ENCODE measurements around the gene SIGLEC10.

Gene SIGLEC10

GRCh38 chr19:51460164-51460992 is 42.9 kb upstream of the SIGLEC10 start:
- TF ChIP-seq, protein P1, sequence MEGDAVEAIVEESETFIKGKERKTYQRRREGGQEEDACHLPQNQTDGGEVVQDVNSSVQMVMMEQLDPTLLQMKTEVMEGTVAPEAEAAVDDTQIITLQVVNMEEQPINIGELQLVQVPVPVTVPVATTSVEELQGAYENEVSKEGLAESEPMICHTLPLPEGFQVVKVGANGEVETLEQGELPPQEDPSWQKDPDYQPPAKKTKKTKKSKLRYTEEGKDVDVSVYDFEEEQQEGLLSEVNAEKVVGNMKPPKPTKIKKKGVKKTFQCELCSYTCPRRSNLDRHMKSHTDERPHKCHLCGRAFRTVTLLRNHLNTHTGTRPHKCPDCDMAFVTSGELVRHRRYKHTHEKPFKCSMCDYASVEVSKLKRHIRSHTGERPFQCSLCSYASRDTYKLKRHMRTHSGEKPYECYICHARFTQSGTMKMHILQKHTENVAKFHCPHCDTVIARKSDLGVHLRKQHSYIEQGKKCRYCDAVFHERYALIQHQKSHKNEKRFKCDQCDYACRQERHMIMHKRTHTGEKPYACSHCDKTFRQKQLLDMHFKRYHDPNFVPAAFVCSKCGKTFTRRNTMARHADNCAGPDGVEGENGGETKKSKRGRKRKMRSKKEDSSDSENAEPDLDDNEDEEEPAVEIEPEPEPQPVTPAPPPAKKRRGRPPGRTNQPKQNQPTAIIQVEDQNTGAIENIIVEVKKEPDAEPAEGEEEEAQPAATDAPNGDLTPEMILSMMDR (IDR thresholded peaks at IDR 0.05; ENCODE audit: low read depth, low read length, missing control alignments), result no peak
- Histone ChIP-seq H3K4me3 (ENCODE audit: low read depth, low read length) (no peak overlapping the region), H3K27me3 (replicated peaks) (no peaks in the 10 kb centered on the region), H3K36me3 (replicated peaks) (no peaks in the 10 kb centered on the region), H3K27ac (no peak overlapping the region)
- in situ Hi-C loops (cut with HindIII; ENCODE audit: low pct_ligation_motif_present, low sequenced_read_pairs), result no loop called here
- DNase-seq, result no peak

DNA sequence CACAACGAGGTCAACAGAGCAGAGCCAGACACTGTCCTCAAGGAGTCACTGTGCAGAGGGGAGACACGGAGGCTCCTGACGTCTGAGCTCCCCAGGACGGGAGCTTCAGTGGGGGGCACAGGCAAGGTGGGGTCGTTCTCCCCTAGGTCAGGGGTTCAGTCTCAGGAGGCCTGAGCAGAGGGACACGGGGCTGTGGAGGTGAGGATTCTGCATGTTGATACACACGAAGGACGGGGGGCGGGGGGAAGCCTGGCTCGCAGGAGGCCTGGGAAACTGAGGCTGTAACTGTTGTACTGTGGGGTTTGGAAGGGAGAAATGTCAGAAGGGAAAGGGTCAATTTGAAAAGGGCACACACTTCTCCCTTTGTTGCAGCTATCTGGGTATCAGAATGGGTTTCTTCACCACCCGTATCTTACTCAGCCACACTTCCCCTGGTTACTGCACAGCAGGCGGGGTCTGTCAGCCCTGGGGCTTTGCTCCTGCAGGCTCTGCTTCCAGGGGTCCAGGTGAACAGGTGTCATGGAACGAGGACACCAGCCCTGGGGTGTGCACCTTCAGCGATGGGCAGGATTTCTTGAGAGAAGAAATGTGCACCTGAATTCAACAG is 41.6 kb upstream of the SIGLEC10 start:
- in situ Hi-C loops (cut with HindIII; ENCODE audit: low pct_ligation_motif_present, low sequenced_read_pairs), result no loop called here
- H3K27me3 ChIP-seq (replicated peaks), result no peaks in the 10 kb centered on the region
- H3K4me3 ChIP-seq (ENCODE audit: low read depth, low read length), result no peak overlapping the region
- no peak for DNase-seq
- no peak overlapping the region for H3K27ac ChIP-seq
- TF ChIP-seq, protein P1 (IDR thresholded peaks at IDR 0.05; ENCODE audit: low read depth, low read length, missing control alignments), result no peak
- no peaks in the 10 kb centered on the region for H3K36me3 ChIP-seq (replicated peaks)

DNA sequence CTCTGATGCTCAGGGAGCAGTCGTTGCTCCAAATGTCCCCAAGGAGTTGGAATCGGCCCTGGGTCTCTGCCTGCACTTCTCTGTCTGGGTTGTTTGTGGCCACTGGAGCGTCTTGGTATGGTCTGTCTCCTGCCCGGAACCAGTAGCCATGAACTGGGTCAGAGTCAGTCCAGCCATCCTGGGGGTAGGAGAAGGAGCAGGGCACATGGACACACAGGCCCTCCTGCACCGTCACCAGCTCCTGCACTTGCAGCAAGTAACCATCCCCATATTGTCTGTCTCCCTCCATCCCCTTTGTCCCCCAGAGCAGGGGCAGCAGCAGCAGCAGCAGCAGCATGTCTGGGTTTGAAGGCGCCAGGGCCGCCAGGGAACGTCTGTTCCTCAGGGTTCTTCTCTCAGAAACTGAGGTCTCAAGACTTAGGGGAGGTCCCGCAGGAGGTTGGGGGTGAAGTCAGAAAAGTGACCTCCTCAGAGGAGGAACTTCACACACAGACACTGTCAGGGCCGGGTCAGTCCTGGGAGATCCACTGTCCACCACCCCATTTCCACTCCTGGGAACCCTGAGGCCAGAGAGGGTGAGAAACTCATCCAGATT is 40.7 kb upstream of the SIGLEC10 start, which contains the start of gene SIGLEC8:
TSS of gene SIGLEC8 (minus strand) at position 404 of the 595 bp plus-strand sequence. CDS start at position 337, 67 bp downstream.
- no peaks in the 10 kb centered on the region for H3K27me3 ChIP-seq (replicated peaks)

GRCh38 chr19:51457351-51458013 is 40.0 kb upstream of the SIGLEC10 start:
- Histone ChIP-seq H3K4me3 (ENCODE audit: low read depth, low read length) (no peak overlapping the region), H3K27ac (no peak overlapping the region), H3K27me3 (replicated peaks) (no peaks in the 10 kb centered on the region), H3K36me3 (replicated peaks) (no peaks in the 10 kb centered on the region)
- TF ChIP-seq, protein P1 (IDR thresholded peaks at IDR 0.05; ENCODE audit: low read depth, low read length, missing control alignments), result no peak
- in situ Hi-C loops (cut with HindIII; ENCODE audit: low pct_ligation_motif_present, low sequenced_read_pairs), result no loop called here
- DNase-seq, result no peak

More for the DNA sequence above, 40.7 kb upstream of the SIGLEC10 start, which contains the start of gene SIGLEC8:
- no peak within 1 kb of the TSS for H3K27ac ChIP-seq
- TF ChIP-seq, protein P1 (IDR thresholded peaks at IDR 0.05; ENCODE audit: low read depth, low read length, missing control alignments), result no peak
- in situ Hi-C loops (cut with HindIII; ENCODE audit: low pct_ligation_motif_present, low sequenced_read_pairs), result no loop called here
- no peak within 1 kb of the TSS for H3K4me3 ChIP-seq (ENCODE audit: low read depth, low read length)
- no peak for DNase-seq
- H3K36me3 ChIP-seq (replicated peaks), result no peaks in the 10 kb centered on the region

DNA sequence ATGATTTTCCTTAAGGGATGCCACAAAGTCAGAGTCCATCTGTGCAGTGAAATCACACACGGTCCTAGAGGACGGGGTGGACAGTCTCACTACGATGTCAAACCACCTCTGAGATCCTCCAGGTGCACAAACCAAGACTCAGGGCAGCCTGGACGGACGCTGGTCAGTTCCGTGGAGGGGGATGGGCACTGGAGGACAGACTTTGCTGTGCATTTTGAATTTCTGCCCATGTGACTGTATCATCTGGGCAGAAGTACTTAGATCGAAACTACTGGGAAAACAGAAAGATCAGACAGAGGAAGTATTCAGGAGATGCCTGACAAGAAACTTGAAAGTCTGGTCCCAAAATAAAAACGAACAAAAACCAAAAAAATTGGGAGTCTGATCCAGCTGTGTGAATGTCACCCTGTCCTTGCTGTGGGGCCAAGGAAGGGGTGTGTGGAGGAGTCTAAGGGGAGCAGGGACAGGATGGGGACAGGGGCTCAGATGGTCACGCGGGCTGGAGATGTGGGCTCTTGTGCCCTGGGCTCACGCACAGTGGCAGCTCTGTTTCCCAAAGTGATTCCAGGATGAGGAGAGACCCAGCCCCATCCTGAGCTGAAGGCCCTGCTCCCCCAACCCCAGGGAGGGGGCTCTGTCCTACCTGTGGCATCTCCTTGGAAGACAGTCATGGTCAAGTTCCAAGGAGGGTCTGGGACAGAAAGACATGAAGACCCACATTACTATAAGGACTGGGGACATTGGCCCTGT is 39.3 kb upstream of the SIGLEC10 start:
- in situ Hi-C loops (cut with HindIII; ENCODE audit: low pct_ligation_motif_present, low sequenced_read_pairs), result no loop called here
- Histone ChIP-seq H3K27ac (no peak overlapping the region), H3K4me3 (ENCODE audit: low read depth, low read length) (no peak overlapping the region), H3K36me3 (replicated peaks) (no peaks in the 10 kb centered on the region), H3K27me3 (replicated peaks) (no peaks in the 10 kb centered on the region)
- DNase-seq, result no peak
- TF ChIP-seq, protein P1 (IDR thresholded peaks at IDR 0.05; ENCODE audit: low read depth, low read length, missing control alignments), result no peak

Measured in brain microvascular endothelial cell (primary cell).